K562 (cell line): ENCODE data around the gene ANKRD13C.

Experiments used
- ARID1B ChIP-seq: fragments of 450-650 bp; IDR thresholded peaks from 2 replicates; pipeline ENCODE4 v1.6.1; 2016; ENCODE audit warnings: antibody characterized with exemption, mild to moderate bottlenecking, inconsistent platforms
- CTCF ChIP-seq, 3 experiments: IDR thresholded peaks in 2 of 3; conservative IDR thresholded peaks in 1 of 3; 2 replicates each; pipeline ENCODE4 v1.5.1; 2011 to 2012; ENCODE audit warnings: low read length in 3 of 3, mild to moderate bottlenecking in 3 of 3, control low read depth in 2 of 3, improper control_type of control experiment in 1 of 3, inconsistent platforms in 1 of 3, low read depth in 1 of 3, mixed read lengths in 1 of 3, moderate library complexity in 1 of 3; ENCODE audit not compliant: insufficient read depth in 2 of 3
- FOSL1 ChIP-seq: fragments of 200-800 bp; sonication (Bioruptor generic); conservative IDR thresholded peaks from 2 replicates; pipeline ENCODE4 v1.6.1; 2016; ENCODE audit warnings: missing genetic modification characterization, missing compliant biosample characterization
- FOXJ3 ChIP-seq: sonication (generic); formaldehyde crosslinking; IDR thresholded peaks from 2 replicates; pipeline ENCODE4 v1.4.0; 2020; ENCODE audit warnings: mild to moderate bottlenecking, missing genetic modification reagents
- HCFC1 ChIP-seq: IDR thresholded peaks from 2 replicates; pipeline ENCODE4 v1.6.1; 2012; ENCODE audit warnings: low read depth, low read length, improper control_type of control experiment
- KAT8 ChIP-seq: fragments of 450-650 bp; IDR thresholded peaks from 2 replicates; pipeline ENCODE4 v1.6.1; 2016; ENCODE audit warnings: low read depth, mild to moderate bottlenecking
- MYBL2 ChIP-seq, 2 experiments: fragments of 450-650 bp in 1 of 2; sonication (generic) in 1 of 2; formaldehyde crosslinking in 1 of 2; IDR thresholded peaks; 2 replicates each; pipeline versions ENCODE4 v1.6.1 to v1.8.1; 2017 to 2022; ENCODE audit warnings: borderline replicate concordance in 1 of 2, inconsistent platforms in 1 of 2, low read depth in 1 of 2, mild to moderate bottlenecking in 1 of 2, missing genetic modification reagents in 1 of 2, moderate library complexity in 1 of 2
- RAD21 ChIP-seq, 2 experiments: fragments of 250-450 bp in 1 of 2; fragments of 450-650 bp in 1 of 2; sonication (Bioruptor Pico) in 1 of 2; formaldehyde crosslinking in 1 of 2; IDR thresholded peaks in 1 of 2; conservative IDR thresholded peaks in 1 of 2; 2 replicates each; pipeline versions ENCODE4 v1.4.0 to v1.8.0; 2020 to 2022; ENCODE audit warnings: mild to moderate bottlenecking in 2 of 2, moderate library complexity in 1 of 2
- TF ChIP-seq, protein P1 (sequence below): fragments of 250-450 bp; sonication (Bioruptor Pico); IDR thresholded peaks from 2 replicates; pipeline ENCODE4 v1.5.0; 2020; ENCODE audit warnings: mild to moderate bottlenecking, borderline replicate concordance

DNA sequence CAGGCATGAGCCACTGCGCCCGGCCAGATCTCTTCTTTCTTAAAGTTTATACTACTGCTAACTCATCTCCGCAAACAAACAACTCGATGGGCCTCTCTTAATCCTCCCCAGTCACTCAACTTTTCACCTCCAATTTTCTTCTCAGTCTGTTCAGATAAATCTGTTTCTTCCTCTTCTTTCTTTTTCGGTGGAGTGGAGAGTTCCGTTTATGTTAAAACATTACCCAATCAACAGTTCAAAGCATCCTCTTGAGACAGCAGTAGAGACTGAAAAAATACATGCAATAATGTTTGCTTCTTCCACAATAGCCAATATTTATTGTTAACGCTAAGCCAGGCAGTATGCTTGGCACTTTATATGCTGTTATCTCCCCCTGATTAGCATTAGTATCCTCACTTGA is 1.4 kb upstream of the ANKRD13C start:
- no peak for TF ChIP-seq KAT8
- TF ChIP-seq, protein P1, sequence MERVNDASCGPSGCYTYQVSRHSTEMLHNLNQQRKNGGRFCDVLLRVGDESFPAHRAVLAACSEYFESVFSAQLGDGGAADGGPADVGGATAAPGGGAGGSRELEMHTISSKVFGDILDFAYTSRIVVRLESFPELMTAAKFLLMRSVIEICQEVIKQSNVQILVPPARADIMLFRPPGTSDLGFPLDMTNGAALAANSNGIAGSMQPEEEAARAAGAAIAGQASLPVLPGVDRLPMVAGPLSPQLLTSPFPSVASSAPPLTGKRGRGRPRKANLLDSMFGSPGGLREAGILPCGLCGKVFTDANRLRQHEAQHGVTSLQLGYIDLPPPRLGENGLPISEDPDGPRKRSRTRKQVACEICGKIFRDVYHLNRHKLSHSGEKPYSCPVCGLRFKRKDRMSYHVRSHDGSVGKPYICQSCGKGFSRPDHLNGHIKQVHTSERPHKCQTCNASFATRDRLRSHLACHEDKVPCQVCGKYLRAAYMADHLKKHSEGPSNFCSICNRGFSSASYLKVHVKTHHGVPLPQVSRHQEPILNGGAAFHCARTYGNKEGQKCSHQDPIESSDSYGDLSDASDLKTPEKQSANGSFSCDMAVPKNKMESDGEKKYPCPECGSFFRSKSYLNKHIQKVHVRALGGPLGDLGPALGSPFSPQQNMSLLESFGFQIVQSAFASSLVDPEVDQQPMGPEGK (CRISPR knock-in tag), result no peak
- no peak for TF ChIP-seq HCFC1
- TF ChIP-seq CTCF (IDR thresholded peaks at IDR 0.05 in 2 of 3, conservative IDR thresholded peaks at IDR 0.05 in 1 of 3; ENCODE audit: insufficient read depth in 2 of 3, low read depth in 1 of 3, low read length in 3 of 3), result no peak
- TF ChIP-seq MYBL2 (IDR thresholded peaks at IDR 0.05; ENCODE audit: low read depth), result no peak
- no peak for TF ChIP-seq MYBL2 (CRISPR knock-in tag; IDR thresholded peaks at IDR 0.05; ENCODE audit: borderline replicate concordance)
- no peak for TF ChIP-seq FOXJ3 (CRISPR knock-in tag)
- TF ChIP-seq FOSL1, result no peak
- TF ChIP-seq RAD21 (CRISPR knock-in tag; conservative IDR thresholded peaks at IDR 0.05 in 1 of 2, IDR thresholded peaks at IDR 0.05 in 1 of 2), result no peak
- no peak for TF ChIP-seq ARID1B
